Mesenchymal stem cell (in vitro differentiated cells and primary cell): ENCODE measurements around the gene QSOX2.

Source experiments
- DNase-seq: peaks from one replicate; pipeline ENCODE4 v3.0.0-alpha.2; 2013
- H2AFZ ChIP-seq: one replicate; pipeline ENCODE4 v1.6.1; 2013; ENCODE audit warnings: low read depth, mild to moderate bottlenecking, control low read depth, inconsistent platforms, low read length, moderate library complexity
- H2AK5ac ChIP-seq: 2 replicates; pipeline ENCODE4 v1.6.1; 2013; ENCODE audit warnings: low read length, moderate library complexity, mild to moderate bottlenecking, inconsistent platforms; ENCODE audit not compliant: severe bottlenecking
- H2BK120ac ChIP-seq: one replicate; pipeline ENCODE4 v1.6.1; 2013; ENCODE audit warnings: low read depth, mild to moderate bottlenecking, inconsistent platforms, low read length, moderate library complexity
- H2BK12ac ChIP-seq, 2 experiments: one replicate each; pipeline ENCODE4 v1.6.1; 2013; ENCODE audit warnings: inconsistent platforms in 2 of 2, low read length in 2 of 2, mild to moderate bottlenecking in 2 of 2, moderate library complexity in 2 of 2, control low read depth in 1 of 2
- H2BK15ac ChIP-seq: one replicate; pipeline ENCODE4 v1.6.1; 2013; ENCODE audit warnings: mild to moderate bottlenecking, low read depth, inconsistent platforms; ENCODE audit not compliant: poor library complexity, severe bottlenecking
- H2BK5ac ChIP-seq: 2 replicates; pipeline ENCODE4 v1.6.1; 2013; ENCODE audit warnings: low read depth, mild to moderate bottlenecking, low read length, control low read depth, inconsistent platforms; ENCODE audit not compliant: poor library complexity, severe bottlenecking
- H3K14ac ChIP-seq, 2 experiments: one replicate each; pipeline ENCODE4 v1.6.1; 2013; ENCODE audit warnings: inconsistent platforms in 2 of 2, low read length in 2 of 2, control low read depth in 1 of 2, mild to moderate bottlenecking in 1 of 2, moderate library complexity in 1 of 2
- H3K18ac ChIP-seq, 2 experiments: one replicate each; pipeline ENCODE4 v1.6.1; 2013; ENCODE audit warnings: inconsistent platforms in 2 of 2, low read length in 2 of 2, control low read depth in 1 of 2, low read depth in 1 of 2, mild to moderate bottlenecking in 1 of 2
- H3K23ac ChIP-seq, 2 experiments: one replicate each; pipeline ENCODE4 v1.6.1; 2013; ENCODE audit warnings: inconsistent platforms in 2 of 2, low read length in 2 of 2, mild to moderate bottlenecking in 2 of 2, moderate library complexity in 2 of 2, control low read depth in 1 of 2
- H3K27ac ChIP-seq: 2 replicates; pipeline ENCODE4 v1.5.1; 2013; ENCODE audit warnings: mild to moderate bottlenecking, moderate library complexity, low read length, control low read depth, inconsistent platforms; ENCODE audit not compliant: poor library complexity, severe bottlenecking
- H3K27me3 ChIP-seq, 2 experiments: 2 replicates each; pipeline versions ENCODE4 v1.6.1 to v1.7.0; 2013; ENCODE audit warnings: low read length in 2 of 2, mild to moderate bottlenecking in 2 of 2, moderate library complexity in 2 of 2, control low read depth in 1 of 2, inconsistent platforms in 1 of 2; ENCODE audit not compliant: control insufficient read depth in 1 of 2, insufficient read depth in 1 of 2
- H3K36me3 ChIP-seq, 2 experiments: 2 replicates each; pipeline versions ENCODE4 v1.6.1 to v1.7.0; 2013; ENCODE audit warnings: low read length in 2 of 2, control low read depth in 1 of 2, inconsistent platforms in 1 of 2, low read depth in 1 of 2, mild to moderate bottlenecking in 1 of 2; ENCODE audit not compliant: insufficient read depth in 2 of 2, control insufficient read depth in 1 of 2
- H3K4ac ChIP-seq, 2 experiments: one replicate each; pipeline ENCODE4 v1.6.1; 2013; ENCODE audit warnings: inconsistent platforms in 2 of 2, low read length in 2 of 2, mild to moderate bottlenecking in 2 of 2, moderate library complexity in 2 of 2, control low read depth in 1 of 2, low read depth in 1 of 2
- H3K4me1 ChIP-seq: 2 replicates; pipeline ENCODE4 v1.6.1; 2013; ENCODE audit warnings: low read depth, low read length, control low read depth; ENCODE audit not compliant: control insufficient read depth, insufficient read depth
- H3K4me2 ChIP-seq: 2 replicates; pipeline ENCODE4 v1.6.1; 2013; ENCODE audit warnings: low read length, mild to moderate bottlenecking, inconsistent platforms; ENCODE audit not compliant: poor library complexity, severe bottlenecking
- H3K4me3 ChIP-seq, 2 experiments: 2 replicates each; pipeline versions ENCODE4 v1.5.1 to v1.7.0; 2013; ENCODE audit warnings: low read length in 2 of 2, mild to moderate bottlenecking in 2 of 2, control low read depth in 1 of 2, low read depth in 1 of 2; ENCODE audit not compliant: insufficient read depth in 1 of 2
- H3K79me1 ChIP-seq: replicated peaks from 2 replicates; pipeline ENCODE4 v1.6.1; 2013; ENCODE audit warnings: mild to moderate bottlenecking, control low read depth, low read length, inconsistent platforms; ENCODE audit not compliant: poor library complexity, severe bottlenecking
- H3K9ac ChIP-seq: 2 replicates; pipeline ENCODE4 v1.7.0; 2013; ENCODE audit warnings: mild to moderate bottlenecking, low read length, moderate library complexity
- H3K9me3 ChIP-seq: 2 replicates; pipeline ENCODE4 v1.7.0; 2013; ENCODE audit warnings: mild to moderate bottlenecking, low read length; ENCODE audit not compliant: control insufficient read depth
- H4K8ac ChIP-seq: one replicate; pipeline ENCODE4 v1.6.1; 2013; ENCODE audit warnings: inconsistent platforms, mild to moderate bottlenecking, low read length, moderate library complexity
- H4K91ac ChIP-seq: one replicate; pipeline ENCODE4 v1.6.1; 2013; ENCODE audit warnings: mild to moderate bottlenecking, low read length, inconsistent platforms
- WGBS: methylation state at CpG from one replicate; pipeline ENCODE4 v1.1.7; 2013; ENCODE audit warnings: mixed read lengths; 5-methylcytosine and 5-hydroxymethylcytosine counted together

Gene QSOX2

DNA sequence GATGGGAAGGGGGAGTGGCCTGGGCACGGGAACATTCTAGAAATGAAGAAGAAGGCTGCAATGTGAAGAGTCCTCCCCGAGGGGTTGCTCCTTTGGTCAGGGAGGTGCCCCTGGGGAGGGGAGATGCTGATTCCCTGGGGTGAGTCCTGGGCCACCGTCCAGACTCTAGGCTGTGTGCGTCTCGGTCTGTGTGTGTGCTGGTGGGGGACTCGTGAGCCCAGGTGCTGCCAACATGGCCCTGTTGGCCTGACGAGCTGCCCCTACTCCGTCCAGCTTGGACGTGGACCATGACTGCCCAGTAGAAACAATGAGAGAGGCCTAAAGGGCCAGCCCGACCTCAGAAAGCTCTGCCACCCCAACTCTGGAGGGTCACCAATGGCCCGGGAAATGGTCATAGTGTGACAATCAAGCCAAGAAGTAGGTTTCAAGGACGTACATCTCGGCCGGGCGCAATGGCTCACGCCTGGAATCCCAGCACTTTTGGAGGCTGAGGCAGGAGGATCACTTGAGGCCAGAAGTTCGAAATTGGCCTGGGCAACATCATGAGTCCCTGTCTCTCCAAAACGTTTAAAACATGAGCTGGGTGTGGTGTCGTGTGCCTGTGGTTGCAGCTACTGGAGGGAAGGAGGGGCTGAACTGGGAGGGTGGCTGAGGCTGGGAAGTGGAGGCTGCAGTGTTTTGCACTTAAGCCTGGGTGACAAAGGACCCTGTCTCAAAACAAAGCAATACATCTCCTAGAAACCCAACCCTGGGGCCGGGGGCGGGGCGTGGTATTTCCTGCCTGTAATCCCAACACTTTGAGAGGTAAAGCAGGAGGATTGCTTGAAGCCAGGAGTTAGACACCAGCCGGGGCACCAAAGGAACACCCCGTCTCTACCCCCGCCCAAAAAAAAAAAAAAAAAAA lies 57.7 kb downstream of the QSOX2 start:
- H3K18ac ChIP-seq: no peak overlapping the region
- H3K79me1 ChIP-seq: no peaks in the 10 kb centered on the region
- H3K27me3 ChIP-seq: peaks cover 69 to 79% of the 10 kb centered on the region in 2 experiments
- H2BK5ac ChIP-seq: no peak overlapping the region
- no peak overlapping the region for H2AFZ ChIP-seq
- H3K4me1 ChIP-seq: peaks cover 6% of the 10 kb centered on the region
- H3K4me3 ChIP-seq: peak overlapping the region in 1 of 2 experiments; percentile 11
- H3K23ac ChIP-seq: no peak overlapping the region
- H3K4ac ChIP-seq: no peak overlapping the region
- H3K9me3 ChIP-seq: no peaks in the 10 kb centered on the region
- H3K14ac ChIP-seq: no peak overlapping the region
- H3K4me2 ChIP-seq: no peak overlapping the region
- no peaks in the 10 kb centered on the region for H3K36me3 ChIP-seq
- no peak overlapping the region for H2BK12ac ChIP-seq
- no peak overlapping the region for H4K8ac ChIP-seq
- no peak for DNase-seq
- H2BK120ac ChIP-seq: no peak overlapping the region
- H2BK15ac ChIP-seq: no peak overlapping the region
- 78% methylated on average over 25 of the region's 25 CpGs for WGBS
- H3K9ac ChIP-seq: no peak overlapping the region
- H4K91ac ChIP-seq: no peak overlapping the region
- no peak overlapping the region for H3K27ac ChIP-seq
- no peak overlapping the region for H2AK5ac ChIP-seq

DNA sequence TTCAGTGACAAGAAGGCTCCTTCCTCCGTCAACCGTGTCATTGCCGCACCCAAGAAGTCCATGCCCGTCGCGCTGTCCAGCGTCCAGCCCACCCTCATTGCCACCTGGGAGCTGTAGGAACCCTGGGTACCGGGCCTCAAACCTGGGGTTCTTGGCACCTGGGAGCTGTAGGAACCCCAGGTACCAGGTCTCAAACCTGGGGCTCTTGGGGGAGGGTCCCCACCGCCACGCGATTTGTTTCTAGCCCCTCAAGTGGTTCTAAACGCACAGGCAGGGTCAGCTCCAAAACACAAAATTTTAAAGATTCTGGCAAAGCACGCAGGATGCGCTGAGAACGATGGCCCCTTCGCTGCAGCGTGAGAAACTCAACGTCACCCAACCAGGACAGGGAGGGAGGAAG lies 58.4 kb downstream of the QSOX2 start:
- Histone ChIP-seq H3K14ac (no peak overlapping the region), H3K4me2 (no peak overlapping the region), H2BK5ac (no peak overlapping the region), H3K79me1 (no peaks in the 10 kb centered on the region), H3K36me3 (no peaks in the 10 kb centered on the region), H2AFZ (no peak overlapping the region), H3K9me3 (no peaks in the 10 kb centered on the region), H3K4ac (no peak overlapping the region), H3K9ac (no peak overlapping the region), H3K23ac (no peak overlapping the region), H3K18ac (no peak overlapping the region), H2BK12ac (no peak overlapping the region), H3K4me1 (peaks cover 8% of the 10 kb centered on the region), H3K27ac (no peak overlapping the region), H2BK120ac (no peak overlapping the region), H3K27me3 (peaks cover 65 to 76% of the 10 kb centered on the region in 2 experiments), H4K8ac (no peak overlapping the region), H2AK5ac (no peak overlapping the region), H3K4me3 (no peak overlapping the region), H2BK15ac (no peak overlapping the region), H4K91ac (no peak overlapping the region)
- no peak for DNase-seq
- WGBS: 91% methylated on average over 18 of the region's 18 CpGs

GRCh38 chr9:136186386-136186785 lies 59.2 kb downstream of the QSOX2 start:
- Histone ChIP-seq H3K4me2 (no peak overlapping the region), H3K4me3 (no peak overlapping the region), H4K8ac (no peak overlapping the region), H2BK120ac (no peak overlapping the region), H3K4me1 (peaks cover 8% of the 10 kb centered on the region), H3K27me3 (peaks cover 62 to 73% of the 10 kb centered on the region in 2 experiments), H3K9ac (no peak overlapping the region), H3K14ac (no peak overlapping the region), H4K91ac (no peak overlapping the region), H2BK15ac (no peak overlapping the region), H3K9me3 (no peaks in the 10 kb centered on the region), H3K79me1 (no peaks in the 10 kb centered on the region), H2BK5ac (no peak overlapping the region), H2BK12ac (no peak overlapping the region), H3K36me3 (no peaks in the 10 kb centered on the region), H3K18ac (no peak overlapping the region), H3K23ac (no peak overlapping the region), H2AK5ac (no peak overlapping the region), H3K27ac (no peak overlapping the region), H2AFZ (no peak overlapping the region), H3K4ac (no peak overlapping the region)
- 77% methylated on average over 14 of the region's 14 CpGs for WGBS
- no peak for DNase-seq

DNA sequence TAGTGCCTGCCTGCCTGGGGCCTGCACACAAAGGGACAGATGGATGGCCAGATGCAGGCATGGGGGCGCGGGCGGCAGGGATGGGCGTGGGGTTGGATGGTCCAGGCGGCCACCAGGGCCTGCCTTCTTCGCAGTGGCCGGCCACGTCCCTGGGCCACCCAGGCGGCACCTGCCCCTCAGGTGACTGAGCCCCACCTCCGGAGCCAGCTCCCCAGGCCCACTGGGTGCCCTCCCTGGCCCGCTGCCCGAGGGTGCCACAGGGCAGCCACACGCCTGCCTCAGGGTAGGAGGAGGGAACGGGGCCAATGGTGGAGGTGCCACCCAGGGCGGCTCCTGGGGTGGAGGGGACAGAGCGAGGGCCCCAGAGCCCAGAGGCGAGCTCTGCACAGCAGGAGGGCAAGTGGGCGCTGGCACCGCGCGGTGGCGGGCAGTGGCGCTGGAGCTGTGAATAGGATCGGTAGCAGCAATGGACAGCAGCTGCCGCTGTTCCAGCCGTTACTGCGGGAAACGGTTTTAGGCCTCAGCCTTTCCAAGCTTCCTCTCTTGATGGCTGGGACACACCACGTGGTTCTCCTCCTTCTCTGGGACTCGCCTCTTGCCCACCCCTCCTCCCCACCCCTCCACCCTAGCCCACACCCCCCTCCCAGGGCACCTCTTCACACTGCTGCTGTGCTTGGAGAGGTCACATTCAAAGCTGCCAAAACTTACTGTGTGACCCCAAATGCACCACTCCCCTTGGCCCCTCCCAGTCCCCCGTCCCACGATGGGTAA lies 59.8 kb downstream of the QSOX2 start:
- no peak overlapping the region for H3K27ac ChIP-seq
- H4K91ac ChIP-seq: no peak overlapping the region
- 81% methylated on average over 32 of the region's 32 CpGs for WGBS
- no peak overlapping the region for H4K8ac ChIP-seq
- H3K4me1 ChIP-seq: peaks cover 8% of the 10 kb centered on the region
- H3K9ac ChIP-seq: no peak overlapping the region
- H2BK120ac ChIP-seq: no peak overlapping the region
- H3K4ac ChIP-seq: no peak overlapping the region
- no peak overlapping the region for H2AK5ac ChIP-seq
- H3K23ac ChIP-seq: no peak overlapping the region
- DNase-seq: no peak
- H2AFZ ChIP-seq: no peak overlapping the region
- no peak overlapping the region for H2BK12ac ChIP-seq
- peak overlapping the region in 1 of 2 experiments; percentile 14 for H3K14ac ChIP-seq
- no peaks in the 10 kb centered on the region for H3K9me3 ChIP-seq
- no peak overlapping the region for H2BK15ac ChIP-seq
- peaks cover 59 to 72% of the 10 kb centered on the region in 2 experiments for H3K27me3 ChIP-seq
- no peaks in the 10 kb centered on the region for H3K36me3 ChIP-seq
- H3K79me1 ChIP-seq: no peaks in the 10 kb centered on the region
- H2BK5ac ChIP-seq: no peak overlapping the region
- H3K4me3 ChIP-seq: peak overlapping the region in 1 of 2 experiments; percentile 28
- no peak overlapping the region for H3K18ac ChIP-seq
- no peak overlapping the region for H3K4me2 ChIP-seq
